Ovary (tissue), 3 donors: ENCODE measurements around the gene HINT2.

ENCODE experiments used
- EP300 ChIP-seq: sonication (generic); formaldehyde crosslinking; IDR thresholded peaks from one replicate; pipeline ENCODE4 v1.6.1; 2017; ENCODE audit warnings: antibody characterized with exemption
- POLR2A ChIP-seq: fragments of 450-650 bp; IDR thresholded peaks from one replicate; pipeline ENCODE4 v1.6.1; 2017; ENCODE audit warnings: antibody characterized with exemption, mild to moderate bottlenecking, moderate library complexity
- TF ChIP-seq, protein P1 (sequence below), 3 donors: fragments of 450-650 bp in 2 of 3; fragments of 200-600 bp in 1 of 3; IDR thresholded peaks; one replicate each; pipeline versions ENCODE4 v1.5.1 to v1.8.0; 2016 to 2022; ENCODE audit warnings: antibody characterized with exemption in 3 of 3, mild to moderate bottlenecking in 1 of 3
- donor health status: DM: no; HTN: no; CAD: no.

DNA sequence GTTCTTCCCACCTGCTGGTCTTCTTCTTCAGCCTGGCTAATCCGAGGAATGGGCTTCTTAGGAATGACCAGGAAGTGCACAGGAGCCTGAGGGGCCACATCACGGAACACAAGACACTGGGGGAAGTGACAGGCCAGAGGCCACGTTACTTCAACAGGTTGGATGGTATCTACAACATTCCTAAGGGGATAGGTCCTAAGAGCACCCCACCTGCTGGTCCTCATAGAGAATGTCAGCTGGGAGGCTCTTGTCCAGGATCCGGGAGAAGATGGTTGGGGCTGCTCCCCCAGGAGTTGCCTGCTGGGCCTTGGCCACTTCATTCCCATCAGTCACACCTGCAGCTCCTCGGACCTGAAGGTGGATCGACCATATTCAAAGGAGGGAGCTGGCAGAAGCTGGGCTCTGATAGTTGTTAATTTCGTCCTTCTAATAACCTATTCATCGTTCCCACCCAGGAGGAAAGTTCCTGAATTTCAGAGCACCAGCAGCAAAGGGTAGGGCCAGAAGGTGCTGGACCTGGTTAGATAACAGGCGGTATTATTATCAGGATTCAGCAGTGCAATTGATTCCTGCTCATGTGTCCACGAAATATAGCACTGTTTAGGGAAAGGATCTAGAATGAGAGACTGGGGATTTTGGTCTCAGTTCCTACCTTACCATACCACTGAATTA lies 1.3 kb downstream of the HINT2 start:
- TF ChIP-seq, protein P1, sequence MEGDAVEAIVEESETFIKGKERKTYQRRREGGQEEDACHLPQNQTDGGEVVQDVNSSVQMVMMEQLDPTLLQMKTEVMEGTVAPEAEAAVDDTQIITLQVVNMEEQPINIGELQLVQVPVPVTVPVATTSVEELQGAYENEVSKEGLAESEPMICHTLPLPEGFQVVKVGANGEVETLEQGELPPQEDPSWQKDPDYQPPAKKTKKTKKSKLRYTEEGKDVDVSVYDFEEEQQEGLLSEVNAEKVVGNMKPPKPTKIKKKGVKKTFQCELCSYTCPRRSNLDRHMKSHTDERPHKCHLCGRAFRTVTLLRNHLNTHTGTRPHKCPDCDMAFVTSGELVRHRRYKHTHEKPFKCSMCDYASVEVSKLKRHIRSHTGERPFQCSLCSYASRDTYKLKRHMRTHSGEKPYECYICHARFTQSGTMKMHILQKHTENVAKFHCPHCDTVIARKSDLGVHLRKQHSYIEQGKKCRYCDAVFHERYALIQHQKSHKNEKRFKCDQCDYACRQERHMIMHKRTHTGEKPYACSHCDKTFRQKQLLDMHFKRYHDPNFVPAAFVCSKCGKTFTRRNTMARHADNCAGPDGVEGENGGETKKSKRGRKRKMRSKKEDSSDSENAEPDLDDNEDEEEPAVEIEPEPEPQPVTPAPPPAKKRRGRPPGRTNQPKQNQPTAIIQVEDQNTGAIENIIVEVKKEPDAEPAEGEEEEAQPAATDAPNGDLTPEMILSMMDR (IDR thresholded peaks at IDR 0.05), result no peak
- TF ChIP-seq EP300 (no peak), POLR2A (no peak)
